Iris pigment epithelial cell (primary cell): Measurements from ENCODE around the gene XPNPEP3.
A peak's percentile ranks its signal among the peaks of the same experiment; 100 is the strongest.

Experiments
- DNase-seq: peaks from one replicate; pipeline ENCODE4 v3.0.0-alpha.2; 2011; ENCODE audit warnings: low read depth

Gene XPNPEP3

DNA sequence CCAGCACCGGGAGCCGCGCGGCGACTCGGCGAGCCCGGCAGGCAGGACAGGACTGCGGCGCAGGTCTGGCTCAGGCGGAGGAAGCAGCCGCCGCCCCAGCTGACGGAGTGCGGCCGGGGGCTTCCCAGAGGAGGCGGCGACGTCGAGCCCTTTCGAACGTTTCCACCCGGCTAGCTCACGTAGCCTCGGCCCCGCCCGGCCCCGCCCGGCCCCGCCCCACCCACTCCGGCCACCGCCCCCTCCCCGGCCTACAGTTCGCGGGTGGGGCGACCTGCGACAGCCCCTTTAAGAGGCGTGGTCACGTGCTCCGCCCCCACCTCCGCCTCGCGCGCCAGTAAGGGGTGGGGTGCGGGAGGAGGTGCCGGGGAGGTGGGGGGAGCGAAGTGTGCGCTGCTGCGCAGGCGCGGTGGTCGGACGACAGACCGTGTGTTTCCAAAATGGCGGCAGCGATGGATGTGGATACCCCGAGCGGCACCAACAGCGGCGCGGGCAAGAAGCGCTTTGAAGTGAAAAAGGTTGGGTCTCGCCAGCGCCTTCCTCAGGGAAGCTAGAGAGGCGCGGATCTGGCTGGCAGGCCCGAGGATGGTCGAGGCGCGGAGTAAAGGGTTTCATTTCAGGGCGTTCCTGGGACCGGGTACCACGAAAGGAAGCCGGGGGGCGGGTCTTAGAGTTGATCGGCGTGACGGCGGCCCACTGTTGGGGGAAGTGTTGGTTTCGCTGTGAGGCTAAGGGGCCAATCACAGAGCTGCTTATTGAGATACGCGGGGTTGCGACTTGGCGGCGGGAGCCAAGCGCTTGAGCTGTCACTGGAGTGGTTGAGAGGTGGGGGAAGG lies 94.2 kb downstream of the XPNPEP3 start, which contains the start of gene RBX1:
Gene RBX1, plus strand, starts transcription at position 417 of the 833 bp plus-strand sequence. Its CDS starts 21 bp downstream, at position 438.
- DNase-seq, result peak; percentile 99

GRCh38 chr22:40951795-40952605 lies 95.1 kb downstream of the XPNPEP3 start:
- no peak for DNase-seq

DNA sequence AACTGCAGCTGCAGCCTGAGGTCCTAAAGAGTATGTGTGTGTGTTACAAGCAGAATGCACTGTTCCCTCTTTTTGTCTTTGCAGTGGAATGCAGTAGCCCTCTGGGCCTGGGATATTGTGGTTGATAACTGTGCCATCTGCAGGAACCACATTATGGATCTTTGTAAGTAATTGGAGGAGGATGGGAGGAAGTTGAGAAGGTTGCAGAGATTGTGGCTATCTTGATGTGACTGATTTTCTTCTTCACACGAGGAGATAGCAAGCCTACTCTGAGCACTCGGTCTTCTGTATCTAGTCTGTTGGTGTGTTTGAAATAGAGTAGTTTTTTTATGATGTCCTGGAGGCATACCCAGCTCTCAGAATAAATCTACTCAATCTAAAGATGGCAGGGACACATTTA lies 96.5 kb downstream of the XPNPEP3 start:
- DNase-seq, result peak; percentile 16

DNA sequence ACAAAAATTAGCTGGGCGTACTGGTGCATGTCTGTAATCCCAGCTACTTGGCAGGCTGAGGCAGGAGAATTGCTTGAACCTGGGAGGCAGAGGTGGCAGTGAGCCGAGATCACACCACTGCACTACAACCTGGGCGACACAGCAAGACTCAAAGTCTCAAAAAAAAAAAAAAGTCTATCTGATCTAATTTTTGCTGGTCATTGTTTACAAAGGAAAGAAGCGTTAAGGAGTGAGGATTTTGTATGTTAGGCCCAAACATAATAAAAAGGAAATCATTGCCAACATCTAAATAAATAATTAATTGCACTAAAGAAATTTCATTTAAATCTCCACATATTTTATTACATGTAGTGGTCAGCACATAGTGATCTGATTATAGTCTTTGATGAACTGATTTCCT lies 97.2 kb downstream of the XPNPEP3 start:
- DNase-seq, result no peak

- DNase-seq, result peak; percentile 84
These were observed 98.6 kb downstream of the XPNPEP3 start for GRCh38 chr22:40955571-40955970.

DNA sequence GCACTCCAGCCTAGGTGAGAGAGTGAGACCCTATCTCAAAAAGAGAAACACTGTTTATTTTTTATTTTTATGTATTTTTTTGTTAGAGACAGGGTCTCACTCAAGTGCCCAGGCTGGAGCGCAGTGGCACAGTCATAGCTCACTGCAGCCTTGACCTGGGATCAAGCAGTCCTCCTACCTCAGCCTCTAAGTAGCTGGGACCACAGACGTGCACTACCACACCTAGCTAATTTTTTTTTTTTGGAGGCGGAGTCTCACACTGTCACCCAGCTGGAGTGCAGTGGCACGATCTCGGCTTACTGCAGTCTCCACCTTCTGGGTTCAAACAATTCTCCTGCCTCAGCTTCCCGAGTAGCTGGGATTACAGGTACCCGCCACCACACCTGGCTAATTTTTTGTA lies 100.7 kb downstream of the XPNPEP3 start:
- DNase-seq, result no peak

GRCh38 chr22:40958299-40958698 lies 101.4 kb downstream of the XPNPEP3 start:
- DNase-seq, result no peak

GRCh38 chr22:40960145-40960544 lies 103.2 kb downstream of the XPNPEP3 start:
- DNase-seq, result peak; percentile 15

DNA sequence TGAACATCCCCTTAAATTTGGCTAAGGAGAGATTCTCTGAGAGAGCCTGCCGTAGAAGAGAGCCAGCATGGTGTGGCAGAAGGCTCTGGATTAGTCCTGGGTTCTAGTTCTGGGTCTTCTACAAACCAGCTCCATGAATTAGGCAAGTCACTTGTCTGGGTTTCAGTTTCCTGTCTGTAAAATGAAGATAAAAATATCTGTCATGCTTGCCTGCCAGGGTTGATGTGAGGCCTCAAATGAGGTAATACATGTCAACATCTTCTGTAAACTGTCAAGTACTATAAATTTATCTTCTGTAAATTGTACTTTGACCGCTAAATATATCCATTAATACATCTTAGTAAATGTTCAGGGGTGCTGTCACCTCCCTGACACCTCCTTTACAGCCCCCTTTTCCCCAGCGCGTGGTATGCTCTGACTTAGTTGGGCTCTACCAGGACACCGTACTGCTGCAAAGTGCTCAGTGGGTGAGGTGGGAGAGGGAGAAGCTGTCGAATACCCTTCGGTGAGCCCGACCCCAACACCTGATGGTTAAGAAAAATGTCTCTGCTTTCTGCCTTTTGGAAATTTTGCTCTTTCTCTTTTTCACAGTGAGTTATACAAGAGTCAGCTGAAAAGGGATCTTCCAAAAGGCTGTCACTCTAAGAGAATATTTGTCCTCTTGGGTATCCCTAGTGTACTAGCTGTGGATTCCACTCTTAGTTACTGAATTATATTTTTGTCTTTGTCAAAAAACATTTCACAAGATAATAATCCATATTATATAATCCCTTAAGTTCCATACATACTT lies 109.2 kb downstream of the XPNPEP3 start:
- DNase-seq, result peak; percentile 32

GRCh38 chr22:40966726-40967085 lies 109.8 kb downstream of the XPNPEP3 start:
- DNase-seq, result no peak

DNA sequence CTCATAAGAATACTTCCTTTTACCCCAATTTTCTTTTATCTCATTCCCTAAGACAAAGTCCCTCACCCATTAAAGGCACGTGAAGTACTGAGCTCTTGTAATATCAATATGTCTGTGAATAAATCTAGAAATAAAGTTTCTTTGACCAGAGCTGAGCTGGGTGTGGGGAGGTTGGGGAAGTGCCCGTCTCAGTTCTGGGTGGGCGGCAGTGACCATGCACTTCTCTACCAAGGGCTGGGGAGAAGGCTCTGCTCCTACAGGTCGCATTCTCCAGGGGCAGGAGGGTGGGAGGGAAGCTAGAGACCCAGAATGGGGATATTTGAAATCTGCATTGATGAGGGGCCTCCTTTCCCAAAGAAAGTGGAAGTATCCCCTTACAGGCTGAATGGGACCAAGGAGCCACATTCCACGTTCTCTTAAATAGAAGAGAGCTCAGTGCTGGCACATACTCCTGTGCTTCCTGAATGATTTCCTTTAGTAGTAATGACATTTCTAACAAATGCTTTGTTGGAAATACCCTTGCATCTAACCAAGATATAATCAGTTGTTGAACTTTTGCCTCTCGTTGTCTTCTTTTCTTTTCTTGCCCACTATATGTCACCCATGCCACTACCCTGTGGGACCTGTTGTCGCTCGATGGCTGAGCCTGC lies 110.3 kb downstream of the XPNPEP3 start:
- DNase-seq, result no peak

DNA sequence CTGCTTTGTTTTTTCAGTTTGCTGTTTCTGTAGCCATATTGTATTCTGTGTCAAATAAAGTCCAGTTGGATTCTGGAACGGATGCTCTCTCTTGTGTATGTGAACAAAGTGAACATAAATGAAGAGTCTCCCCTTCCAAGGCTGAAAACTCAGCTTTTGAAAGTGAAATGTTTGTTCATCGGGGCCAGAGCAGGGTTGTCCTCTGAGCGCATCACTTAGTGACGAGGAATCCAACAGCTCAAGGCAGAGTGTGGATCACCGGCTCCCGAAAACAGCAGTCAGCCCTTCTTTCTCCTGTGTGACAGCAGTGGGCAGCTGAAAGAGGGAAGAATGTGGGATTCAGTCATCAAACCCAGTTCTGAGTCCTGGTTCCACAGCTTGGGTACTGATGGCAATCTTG lies 115.6 kb downstream of the XPNPEP3 start:
- no peak for DNase-seq

GRCh38 chr22:40973144-40973543 lies 116.2 kb downstream of the XPNPEP3 start:
- no peak for DNase-seq

GRCh38 chr22:40975366-40975765 lies 118.4 kb downstream of the XPNPEP3 start:
- DNase-seq, result no peak

GRCh38 chr22:40976866-40977700 lies 120.1 kb downstream of the XPNPEP3 start:
- DNase-seq, result no peak

GRCh38 chr22:40979198-40979597 lies 122.2 kb downstream of the XPNPEP3 start:
- no peak for DNase-seq

DNA sequence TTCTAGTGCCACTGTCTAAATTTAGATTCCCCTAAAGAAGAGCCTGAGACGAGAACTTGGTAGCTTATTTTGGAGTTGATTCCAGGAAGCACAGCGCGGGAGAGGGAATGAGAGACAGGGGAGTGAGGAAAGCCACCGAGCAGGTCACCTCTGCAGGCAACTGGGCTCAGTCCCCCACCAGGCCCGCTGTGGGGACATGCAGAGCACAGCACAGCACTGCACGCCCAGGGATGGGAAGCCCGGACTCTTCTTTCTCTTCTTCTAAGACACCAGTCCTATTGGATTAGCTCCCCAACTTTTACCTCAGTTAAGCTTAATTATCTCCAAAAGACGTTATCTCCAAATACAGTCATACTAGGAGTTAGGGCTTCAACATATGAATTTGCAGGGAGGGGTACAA lies 122.9 kb downstream of the XPNPEP3 start:
- no peak for DNase-seq
